ENCODE data around the gene IL12RB2.

IL12RB2 gene

GRCh38 chr1:67316180-67316902 is 8.7 kb downstream of the IL12RB2 start:
- TF ChIP-seq SIN3A (IDR thresholded peaks at IDR 0.05; ENCODE audit: borderline replicate concordance, insufficient read depth, low read length), result no peak
- TF ChIP-seq POLR2AphosphoS5 (IDR thresholded peaks at IDR 0.05; ENCODE audit: low read depth, low read length), result no peak
- TF ChIP-seq REST (IDR thresholded peaks at IDR 0.05; ENCODE audit: insufficient read depth in 1 of 2, low read depth in 2 of 2, low read length in 2 of 2), result no peak
- no peak for TF ChIP-seq FOXP2 (optimal IDR thresholded peaks at IDR 0.05; ENCODE audit: borderline replicate concordance, extremely low read depth, extremely low read length, insufficient read depth)
- no peak for TF ChIP-seq TAF1 (IDR thresholded peaks at IDR 0.05; ENCODE audit: borderline replicate concordance, insufficient read depth, low read length)

GRCh38 chr1:67316918-67317317 is 9.2 kb downstream of the IL12RB2 start:
- TF ChIP-seq TAF1 (IDR thresholded peaks at IDR 0.05; ENCODE audit: borderline replicate concordance, insufficient read depth, low read length) (no peak), SIN3A (IDR thresholded peaks at IDR 0.05; ENCODE audit: borderline replicate concordance, insufficient read depth, low read length) (no peak), FOXP2 (optimal IDR thresholded peaks at IDR 0.05; ENCODE audit: borderline replicate concordance, extremely low read depth, extremely low read length, insufficient read depth) (no peak), REST (IDR thresholded peaks at IDR 0.05; ENCODE audit: insufficient read depth in 1 of 2, low read depth in 2 of 2, low read length in 2 of 2) (no peak), POLR2AphosphoS5 (IDR thresholded peaks at IDR 0.05; ENCODE audit: low read depth, low read length) (no peak)

- TF ChIP-seq SIN3A (IDR thresholded peaks at IDR 0.05; ENCODE audit: borderline replicate concordance, insufficient read depth, low read length) (no peak), POLR2AphosphoS5 (IDR thresholded peaks at IDR 0.05; ENCODE audit: low read depth, low read length) (no peak), FOXP2 (optimal IDR thresholded peaks at IDR 0.05; ENCODE audit: borderline replicate concordance, extremely low read depth, extremely low read length, insufficient read depth) (no peak)
Observed at GRCh38 chr1:67317803-67318202, 10.1 kb downstream of the IL12RB2 start.

GRCh38 chr1:67322442-67322841 is 14.8 kb downstream of the IL12RB2 start:
- no peak for TF ChIP-seq TAF1 (IDR thresholded peaks at IDR 0.05; ENCODE audit: borderline replicate concordance, insufficient read depth, low read length)
- no peak for TF ChIP-seq REST (IDR thresholded peaks at IDR 0.05; ENCODE audit: insufficient read depth in 1 of 2, low read depth in 2 of 2, low read length in 2 of 2)
- no peak for TF ChIP-seq POLR2AphosphoS5 (IDR thresholded peaks at IDR 0.05; ENCODE audit: low read depth, low read length)
- no peak for TF ChIP-seq SIN3A (IDR thresholded peaks at IDR 0.05; ENCODE audit: borderline replicate concordance, insufficient read depth, low read length)
- TF ChIP-seq FOXP2 (optimal IDR thresholded peaks at IDR 0.05; ENCODE audit: borderline replicate concordance, extremely low read depth, extremely low read length, insufficient read depth), result no peak

GRCh38 chr1:67323087-67323486 is 15.4 kb downstream of the IL12RB2 start:
- TF ChIP-seq POLR2AphosphoS5 (IDR thresholded peaks at IDR 0.05; ENCODE audit: low read depth, low read length) (no peak), REST (IDR thresholded peaks at IDR 0.05; ENCODE audit: insufficient read depth in 1 of 2, low read depth in 2 of 2, low read length in 2 of 2) (no peak), FOXP2 (optimal IDR thresholded peaks at IDR 0.05; ENCODE audit: borderline replicate concordance, extremely low read depth, extremely low read length, insufficient read depth) (no peak), SIN3A (IDR thresholded peaks at IDR 0.05; ENCODE audit: borderline replicate concordance, insufficient read depth, low read length) (no peak)

Data from PFSK-1 (cell line).